GM12873 (cell line): Measurements from ENCODE around the gene SRRD.

Source experiments
- CTCF ChIP-seq: IDR thresholded peaks from 2 replicates; pipeline ENCODE4 v1.5.1; 2012; ENCODE audit warnings: low read depth, mild to moderate bottlenecking, moderate library complexity, low read length, control low read depth; ENCODE audit not compliant: insufficient read depth; ENCODE audit errors: missing control alignments

Gene SRRD

GRCh38 chr22:26470807-26471206 lies 12.9 kb upstream of the SRRD start:
- no peak for TF ChIP-seq CTCF

GRCh38 chr22:26471522-26471921 lies 12.2 kb upstream of the SRRD start:
- no peak for TF ChIP-seq CTCF

GRCh38 chr22:26474682-26475081 lies 9.0 kb upstream of the SRRD start:
- no peak for TF ChIP-seq CTCF

- no peak for TF ChIP-seq CTCF
Observed at GRCh38 chr22:26476705-26477340, 6.9 kb upstream of the SRRD start.

GRCh38 chr22:26477341-26477731 lies 6.3 kb upstream of the SRRD start:
- TF ChIP-seq CTCF = no peak

GRCh38 chr22:26479043-26479791 lies 4.5 kb upstream of the SRRD start:
- peak; percentile 18 for TF ChIP-seq CTCF

GRCh38 chr22:26479792-26480610 lies 3.7 kb upstream of the SRRD start:
- no peak for TF ChIP-seq CTCF
